Fibroblast of peridontal ligament (primary cell): ENCODE results near the gene HEXB.
A peak's percentile ranks its signal among the peaks of the same experiment; 100 is the strongest.
"Not testable (repeated sequence)": the region's sequence is repeated elsewhere in the genome, so short reads cannot be mapped to it uniquely, and the experiment has no call there.

Experiments used
- DNase-seq: peaks from one replicate; pipeline ENCODE4 v3.0.0-alpha.2; 2010; ENCODE audit errors: extremely low read depth

HEXB gene

DNA sequence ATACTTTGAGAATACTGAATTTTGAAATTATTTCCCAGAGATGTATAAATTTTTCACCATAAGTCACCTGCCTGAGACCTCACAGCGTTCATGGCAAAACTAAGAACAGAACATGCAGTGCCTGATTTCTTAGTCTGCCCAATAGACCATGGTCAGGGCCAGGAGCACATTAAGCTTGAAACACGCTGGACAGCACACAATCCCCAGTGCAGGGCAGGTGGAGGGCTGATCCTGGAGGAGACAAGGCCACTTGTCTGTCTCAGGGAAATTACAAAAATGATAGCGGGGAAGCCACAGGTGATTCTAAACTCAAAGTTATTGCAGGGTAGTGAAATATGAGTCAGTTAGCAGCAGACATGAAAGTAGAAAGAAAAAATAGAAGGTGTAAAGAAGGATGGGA is 25.9 kb upstream of the HEXB start:
- no peak for DNase-seq

DNA sequence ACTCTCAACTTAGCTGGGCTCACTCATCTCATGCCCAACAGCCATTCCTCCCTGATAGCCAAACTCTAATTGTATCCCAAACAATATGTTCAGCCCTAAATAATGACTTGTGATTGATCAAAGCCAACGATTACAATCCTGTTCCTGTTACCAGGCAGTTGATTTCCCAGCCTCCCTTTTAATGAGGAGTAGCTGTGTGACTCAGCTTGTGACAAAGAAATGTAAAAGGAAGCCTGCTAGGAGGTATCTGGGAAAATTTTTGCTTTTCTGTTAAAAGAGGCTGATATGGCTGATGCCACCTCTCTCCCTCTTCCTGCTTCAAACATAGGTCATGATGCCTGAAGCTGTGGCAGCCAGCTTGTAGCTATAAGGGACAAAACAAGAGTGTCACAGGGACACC is 24.9 kb upstream of the HEXB start:
- DNase-seq: no peak

DNA sequence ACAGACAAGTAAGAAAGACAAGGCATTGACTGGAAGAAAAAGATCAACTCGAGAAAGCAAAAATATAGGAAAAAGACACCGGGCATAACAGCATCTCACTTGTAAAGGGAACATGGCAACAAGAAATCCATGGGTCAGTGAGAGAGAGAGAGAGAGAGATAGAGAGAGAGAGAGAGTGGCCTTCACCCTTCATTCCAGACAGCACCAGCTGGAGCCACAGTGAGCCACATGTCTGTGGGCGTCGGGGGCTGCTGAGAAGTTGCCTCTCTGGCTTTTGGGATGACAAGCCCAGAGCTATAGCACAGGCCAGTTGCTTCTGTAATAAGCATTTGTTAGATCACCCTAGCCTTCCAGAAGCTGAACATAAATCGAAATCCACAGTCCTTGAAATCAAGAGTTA is 24.2 kb upstream of the HEXB start:
- DNase-seq: no peak

DNA sequence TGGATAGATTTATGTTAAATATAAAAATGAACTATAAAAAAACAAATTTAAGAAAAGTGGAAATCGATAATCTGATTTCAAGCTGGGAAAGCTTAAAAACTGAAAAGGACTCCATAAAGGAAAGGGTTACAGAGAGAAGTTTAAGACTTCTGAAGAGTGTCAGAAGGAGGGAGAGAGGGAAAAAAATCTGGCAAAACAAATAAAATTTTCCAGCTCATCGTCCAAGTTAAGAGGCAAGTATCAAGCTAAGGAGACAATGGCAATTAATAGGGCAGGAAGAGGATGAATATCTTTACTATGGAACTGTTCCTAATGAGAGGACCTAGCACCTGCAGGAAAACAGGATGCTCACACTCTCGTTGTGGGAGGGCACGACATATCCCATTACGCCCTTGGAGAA is 20.5 kb upstream of the HEXB start:
- no peak for DNase-seq

DNA sequence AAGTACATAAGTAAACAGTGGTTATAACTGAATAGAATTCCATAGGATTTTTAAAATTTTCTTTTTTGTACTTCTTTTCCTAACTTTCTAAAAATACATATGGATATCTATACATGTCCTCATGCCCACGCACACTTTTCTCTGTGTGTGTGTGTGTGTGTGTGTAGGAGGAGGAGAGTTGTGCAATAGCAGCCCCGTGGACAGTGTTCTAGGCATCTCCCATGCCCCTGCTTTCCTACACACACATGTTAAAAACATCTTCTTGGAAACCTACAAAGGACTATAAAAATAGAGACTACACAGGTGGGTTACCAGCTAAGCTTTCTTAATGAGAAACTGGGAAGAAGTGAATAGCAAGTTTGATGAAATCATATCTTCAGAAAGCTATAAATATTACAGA is 19.8 kb upstream of the HEXB start:
- no peak for DNase-seq

DNA sequence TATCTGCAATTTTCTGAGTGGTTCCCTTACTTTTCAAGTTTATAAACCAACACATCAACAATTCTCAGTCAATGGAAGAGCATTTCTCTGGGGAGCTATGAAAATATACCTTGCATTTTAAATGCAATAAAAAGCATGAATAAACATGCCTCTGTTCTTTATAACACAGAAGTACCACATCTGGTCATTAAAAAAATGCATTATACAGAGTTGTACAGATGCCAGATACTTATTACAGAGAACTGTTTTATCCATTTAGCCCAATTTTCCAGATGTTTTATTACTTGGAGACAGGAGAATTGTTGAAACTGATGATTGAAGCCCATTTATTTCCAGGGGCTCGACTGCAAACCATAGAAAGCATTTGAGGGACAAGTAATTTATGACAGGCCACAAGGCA is 19.2 kb upstream of the HEXB start:
- DNase-seq: no peak

DNA sequence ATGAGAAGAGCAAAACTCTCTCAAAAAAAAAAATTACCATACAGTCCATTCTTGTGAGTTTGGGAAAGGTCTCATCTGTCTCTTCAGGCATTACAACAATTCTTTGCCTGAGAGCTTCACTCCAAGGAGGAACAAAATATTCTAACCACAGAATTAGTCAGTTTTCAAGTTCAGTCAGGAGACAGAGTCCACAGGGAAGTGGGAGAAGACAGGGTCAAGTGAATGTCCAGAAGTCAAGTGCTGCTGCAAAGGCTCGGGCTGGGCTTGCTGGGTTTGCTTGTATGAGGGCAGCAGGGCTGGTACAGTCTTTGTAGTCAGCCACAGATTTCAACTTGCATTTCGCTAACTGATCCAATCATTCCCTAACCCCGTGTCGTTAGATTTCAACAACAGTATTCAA is 17.6 kb upstream of the HEXB start:
- DNase-seq: peak; percentile 38

DNA sequence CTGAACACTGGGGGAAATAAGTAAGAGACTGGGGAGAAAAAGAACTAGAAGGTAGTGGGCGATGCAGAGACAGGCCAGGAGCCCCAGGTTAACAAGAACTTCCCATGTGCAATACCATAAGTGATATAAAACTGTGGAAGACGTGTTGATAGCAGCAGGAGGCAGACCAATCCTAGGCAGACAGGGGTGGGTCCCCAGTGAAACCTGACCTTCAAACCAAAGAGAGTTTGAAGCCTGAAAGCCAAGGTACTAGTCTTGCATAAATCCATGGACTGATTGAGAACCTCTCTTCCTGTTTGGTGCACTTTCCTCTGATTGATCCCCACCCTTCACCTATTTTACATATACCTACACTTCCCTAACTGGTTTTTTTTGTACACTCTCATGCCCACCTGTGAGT is 15.2 kb upstream of the HEXB start:
- DNase-seq: no peak

DNA sequence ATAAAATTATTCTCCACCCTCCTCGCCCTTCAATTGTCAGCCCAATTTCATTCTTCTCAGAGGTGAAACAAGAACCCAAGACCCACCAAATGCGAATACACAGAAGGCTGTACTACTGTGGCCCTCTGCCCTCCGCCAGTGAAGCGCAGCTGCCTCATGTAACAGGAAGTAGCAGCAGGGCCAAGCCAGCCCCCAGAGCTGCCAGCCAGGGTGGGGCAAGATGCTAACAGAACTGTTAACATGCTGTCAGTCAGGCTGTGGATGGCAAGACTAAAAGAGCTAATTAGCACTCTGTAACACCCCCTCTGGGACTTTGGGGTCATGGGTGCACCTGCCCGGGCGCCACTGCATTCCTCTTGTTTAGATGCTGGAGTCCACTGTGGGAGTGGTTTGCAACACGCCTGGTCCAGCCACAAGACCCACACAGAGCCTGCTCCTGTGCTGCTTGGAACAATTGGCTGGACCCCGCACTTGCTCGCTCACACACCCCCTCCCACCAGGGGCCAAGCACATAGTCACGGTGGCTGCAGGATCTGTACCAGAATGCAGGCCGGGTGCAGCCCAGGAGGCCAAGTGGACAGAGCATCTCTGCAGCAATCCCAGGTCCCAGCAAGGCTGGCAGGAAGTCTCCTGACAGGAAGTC is 14.5 kb upstream of the HEXB start:
- DNase-seq: no peak

DNA sequence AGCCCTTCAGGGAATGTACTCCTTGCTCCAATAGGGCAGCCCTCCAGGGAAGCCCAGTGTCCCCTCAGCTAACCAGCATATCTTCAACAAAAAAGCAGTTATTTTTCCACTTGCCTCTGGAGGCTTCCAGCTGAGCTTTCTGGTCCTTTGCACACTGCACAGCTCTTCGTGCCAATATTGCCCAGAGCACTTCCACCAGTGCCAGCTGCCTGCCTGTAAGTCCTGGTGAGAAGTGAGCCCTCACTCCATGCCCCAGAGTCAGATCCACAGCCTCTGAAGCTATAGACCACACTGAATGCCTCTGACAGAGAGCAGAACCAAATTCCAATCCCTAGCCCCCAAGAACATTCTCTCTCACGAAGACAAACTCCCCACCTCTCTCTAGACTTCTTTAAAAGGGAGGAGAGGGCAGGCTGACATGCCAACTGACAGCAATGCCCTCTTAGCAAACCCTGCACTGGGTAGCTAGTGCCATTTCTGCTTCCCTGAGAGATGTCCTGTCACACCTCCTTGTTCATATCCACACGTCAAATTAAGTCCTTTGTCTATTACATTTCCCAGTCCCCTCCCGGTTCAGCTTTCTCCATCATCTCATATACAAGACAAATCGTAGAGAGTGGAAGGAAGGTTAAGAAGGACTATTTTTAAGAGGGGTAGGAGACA is 12.7 kb upstream of the HEXB start:
- no peak for DNase-seq

DNA sequence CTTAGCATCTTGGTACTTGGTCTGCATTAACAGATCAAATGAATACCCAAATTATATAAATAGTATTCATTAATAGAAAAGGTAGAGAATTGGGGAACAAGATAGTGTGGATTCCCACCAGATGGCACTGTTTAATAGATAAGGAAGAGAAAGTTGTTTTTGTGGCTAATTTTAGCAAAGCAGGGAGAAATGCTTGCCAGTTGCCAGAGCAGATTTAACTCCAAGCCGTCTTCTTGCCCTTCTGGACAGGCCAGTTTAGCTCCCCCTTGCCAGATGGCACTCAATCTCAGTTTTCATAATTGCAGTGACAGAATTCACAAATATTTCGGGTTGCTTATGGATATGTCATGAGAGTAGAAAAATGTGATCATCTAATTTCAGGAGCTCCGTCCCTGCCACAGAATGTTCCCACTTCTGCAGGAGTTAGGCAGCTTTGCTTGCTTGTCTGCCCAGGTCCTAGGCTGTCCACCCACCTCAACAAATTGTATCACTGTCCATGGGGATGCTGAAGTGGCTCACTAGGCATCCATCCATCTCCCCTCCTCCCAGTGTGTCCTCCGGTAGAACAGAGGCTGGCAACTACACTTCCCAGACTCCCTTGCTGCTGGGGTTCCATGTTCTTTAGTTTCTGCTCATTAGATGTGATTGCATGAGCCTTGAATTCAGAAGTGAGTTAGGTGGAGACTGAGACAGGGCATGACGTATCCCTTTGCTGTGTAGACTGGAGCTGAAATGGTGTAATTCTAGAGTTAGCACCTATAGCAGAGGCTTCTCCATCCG is 11.8 kb upstream of the HEXB start:
- peak; percentile 77 for DNase-seq

DNA sequence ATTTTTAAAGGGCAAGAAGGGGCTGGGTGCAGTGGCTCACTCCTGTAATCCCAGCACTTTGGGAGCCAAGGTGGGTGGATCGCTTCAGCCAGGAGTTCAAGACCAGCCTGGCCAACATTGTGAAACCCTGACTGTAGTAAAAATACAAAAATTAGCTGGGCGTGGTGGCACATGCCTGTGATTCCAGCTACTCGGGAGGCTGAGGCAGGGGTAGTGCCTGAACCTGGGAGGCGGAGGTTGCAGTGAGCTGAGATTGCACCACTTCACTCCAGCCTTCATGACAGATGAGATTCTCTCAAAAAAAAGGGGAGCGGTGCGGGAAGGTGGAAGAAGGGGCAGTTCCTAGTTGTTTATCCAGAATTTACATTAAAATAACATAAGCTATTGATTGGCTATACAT is 8.6 kb upstream of the HEXB start:
- not testable (repeated sequence) for DNase-seq

DNA sequence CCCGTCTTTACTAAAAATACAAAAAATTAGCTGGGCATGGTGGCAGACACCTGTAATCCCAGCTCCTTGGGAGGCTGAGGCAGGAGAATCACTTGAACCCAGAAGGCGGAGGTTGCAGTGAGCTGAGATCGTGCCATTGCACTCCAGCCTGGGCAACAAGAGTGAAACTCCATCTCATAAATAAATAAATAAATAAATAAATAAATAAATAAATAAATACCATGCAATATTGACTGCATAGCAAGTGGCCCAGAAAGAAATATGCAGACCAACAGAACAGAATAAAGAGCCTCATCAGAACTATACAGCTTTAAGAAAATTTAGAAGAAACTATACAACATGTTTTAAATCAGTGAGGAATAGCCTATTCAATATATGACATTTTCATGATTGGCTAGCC is 6.9 kb upstream of the HEXB start:
- not testable (repeated sequence) for DNase-seq

DNA sequence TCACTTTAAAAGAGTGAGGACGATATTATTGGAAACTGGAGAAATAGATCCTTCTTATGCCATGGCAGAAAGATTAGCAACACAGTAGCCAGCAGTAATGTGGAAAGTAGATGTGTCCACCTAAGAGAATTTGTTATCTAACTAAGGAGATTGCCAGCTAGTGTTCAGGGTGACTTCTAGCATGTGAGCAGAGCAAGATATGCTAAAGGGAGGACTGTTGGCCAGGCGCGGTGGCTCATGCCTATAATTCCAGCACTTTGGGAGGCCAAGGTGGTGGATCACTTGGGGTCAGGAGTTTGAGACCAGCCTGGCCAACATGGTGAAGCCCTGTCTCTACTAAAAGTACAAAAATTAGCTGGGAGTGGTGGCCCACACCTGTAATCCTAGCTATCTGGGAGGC is 5.7 kb upstream of the HEXB start:
- not testable (repeated sequence) for DNase-seq

DNA sequence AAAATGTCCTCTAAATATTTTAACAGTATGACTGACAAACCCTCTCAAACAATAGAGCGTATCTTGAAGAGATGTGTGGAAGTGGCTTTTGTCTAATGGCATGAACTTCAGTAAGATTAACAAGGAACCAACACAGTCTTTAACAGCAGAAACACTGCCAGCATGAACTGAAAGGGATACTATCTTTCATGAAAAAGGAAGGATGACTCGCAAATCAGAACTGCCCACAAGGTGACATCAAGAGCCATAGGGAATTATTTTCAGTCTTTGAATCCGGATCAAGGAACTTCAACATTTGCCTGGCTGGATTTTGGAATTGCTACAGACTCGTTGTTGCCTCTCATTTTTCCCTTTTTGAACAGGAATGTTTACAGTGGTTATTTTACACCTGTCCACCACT is 5.1 kb upstream of the HEXB start:
- DNase-seq: no peak

DNA sequence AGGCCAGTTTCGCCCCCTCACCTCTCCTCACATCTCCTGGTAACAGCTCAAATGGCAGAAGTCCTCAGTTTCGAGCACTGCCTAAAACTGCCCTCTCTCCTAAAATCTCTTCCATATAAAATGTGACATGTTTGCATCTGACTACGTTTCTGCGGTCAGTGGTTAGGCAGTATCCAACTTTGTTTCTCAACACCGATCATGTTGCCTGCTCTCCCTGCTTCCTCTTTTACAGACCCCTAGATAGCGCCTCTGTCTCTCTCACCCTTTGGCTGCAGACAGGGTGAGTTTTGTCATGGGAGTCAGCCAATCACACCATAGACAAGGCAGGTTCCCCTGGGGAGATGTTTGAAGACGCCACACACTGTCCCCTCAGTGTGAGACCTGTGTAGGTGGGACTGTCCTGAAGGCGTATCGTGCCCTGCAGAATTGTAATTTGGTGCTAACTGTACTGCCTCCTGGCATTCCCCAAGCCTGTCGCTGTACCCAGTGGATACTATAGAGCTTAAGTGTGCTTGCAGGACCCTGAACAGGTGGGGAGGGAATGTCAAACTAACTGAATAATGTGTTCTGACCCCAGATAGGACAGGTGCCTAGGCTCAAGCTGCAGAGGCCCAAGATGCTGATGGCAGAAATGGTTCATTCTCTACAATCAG is 1.1 kb downstream of the HEXB start:
- DNase-seq: peak; percentile 70

DNA sequence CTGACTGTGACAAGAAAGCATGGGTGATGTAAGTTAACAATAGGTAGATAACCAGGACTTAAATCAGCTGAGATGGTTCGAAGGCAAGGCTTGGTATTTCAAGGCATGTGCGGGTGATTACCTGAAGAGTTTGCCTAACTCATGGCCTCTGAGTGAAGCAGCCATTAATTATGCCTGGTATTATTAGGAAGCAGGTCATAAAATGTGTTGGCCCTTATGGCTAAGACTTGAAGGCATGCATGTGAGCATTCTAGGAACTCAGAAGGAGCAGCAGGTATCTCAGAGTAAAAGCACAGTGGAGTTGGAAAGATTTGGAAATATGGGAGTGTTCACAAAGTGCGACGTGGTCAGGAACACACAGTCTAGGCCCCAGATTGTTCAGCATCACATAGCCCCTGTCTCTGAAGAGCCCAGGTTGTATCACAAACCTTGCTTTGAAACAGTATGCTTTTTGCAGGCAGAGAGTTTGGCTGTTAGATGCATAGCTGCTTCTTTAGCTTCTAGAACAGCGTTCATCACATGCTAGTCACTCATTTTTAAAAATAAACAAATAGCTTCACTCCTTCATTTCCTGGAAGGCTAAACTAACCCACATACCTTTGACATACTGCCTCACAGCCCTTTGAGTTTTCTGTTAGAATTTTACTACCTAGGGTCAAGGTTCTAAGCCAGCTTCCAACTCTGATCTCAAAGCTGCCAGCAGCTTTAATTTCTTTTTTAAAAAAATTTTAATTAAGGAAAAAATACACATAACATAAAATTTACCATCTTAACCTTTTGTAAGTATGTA is 2.1 kb downstream of the HEXB start:
- peak; percentile 40 for DNase-seq

DNA sequence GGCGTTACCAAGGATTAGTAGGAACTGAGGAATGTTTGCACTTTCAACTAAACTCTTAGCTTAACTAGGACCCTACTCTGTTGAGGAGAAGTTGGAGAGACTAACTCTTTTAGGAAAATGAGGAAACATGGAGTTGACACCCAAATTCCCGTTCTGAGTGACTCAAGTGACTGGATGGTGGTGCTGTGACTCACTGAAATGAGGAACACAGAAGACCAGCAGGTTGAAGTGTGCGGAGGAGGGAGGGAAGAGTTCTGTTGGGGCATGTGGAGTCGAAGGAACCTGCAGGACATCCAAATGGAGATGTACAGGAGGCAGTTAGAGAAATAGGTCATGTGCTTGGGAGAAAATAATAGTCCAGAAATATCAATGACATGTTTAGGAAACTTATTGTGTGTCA is 8.2 kb downstream of the HEXB start:
- DNase-seq: no peak

DNA sequence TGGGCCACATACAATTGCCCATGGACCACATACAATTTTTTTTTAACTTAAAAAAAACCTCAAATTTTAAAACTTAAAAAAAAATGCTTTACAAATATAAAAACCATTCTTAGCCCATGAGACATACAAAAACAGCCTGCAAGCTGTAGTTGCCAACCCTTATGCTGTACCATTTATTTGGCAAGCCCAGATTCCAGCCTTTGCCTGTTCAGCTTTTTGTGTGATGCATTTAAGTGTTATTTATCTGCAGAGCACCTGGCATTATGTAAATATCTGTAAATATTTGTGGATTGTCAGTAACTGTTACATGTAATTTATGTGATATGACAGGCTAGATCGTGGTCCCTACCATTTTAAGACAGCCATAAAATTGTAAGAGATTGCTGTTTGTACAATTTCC is 32.6 kb downstream of the HEXB start:
- DNase-seq: no peak

DNA sequence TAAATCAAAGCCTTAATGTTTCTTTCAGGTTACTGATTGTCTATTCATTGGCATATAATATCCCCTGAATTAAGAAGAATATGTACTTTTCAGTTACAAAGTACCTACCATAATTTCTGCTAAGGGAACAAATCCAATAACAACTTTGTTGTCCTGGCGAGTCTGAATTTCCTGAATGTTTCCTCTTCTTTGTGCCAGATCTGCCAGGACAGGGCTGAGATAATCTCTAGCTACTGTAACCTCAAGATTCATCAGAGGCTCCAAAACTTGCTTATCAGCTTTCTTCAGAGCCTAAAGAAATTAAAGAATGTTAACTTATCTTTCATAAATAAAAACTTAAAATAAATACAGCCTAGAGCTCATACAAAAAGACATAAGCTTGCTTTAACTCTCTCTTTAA is 37.2 kb downstream of the HEXB start:
- DNase-seq: no peak

DNA sequence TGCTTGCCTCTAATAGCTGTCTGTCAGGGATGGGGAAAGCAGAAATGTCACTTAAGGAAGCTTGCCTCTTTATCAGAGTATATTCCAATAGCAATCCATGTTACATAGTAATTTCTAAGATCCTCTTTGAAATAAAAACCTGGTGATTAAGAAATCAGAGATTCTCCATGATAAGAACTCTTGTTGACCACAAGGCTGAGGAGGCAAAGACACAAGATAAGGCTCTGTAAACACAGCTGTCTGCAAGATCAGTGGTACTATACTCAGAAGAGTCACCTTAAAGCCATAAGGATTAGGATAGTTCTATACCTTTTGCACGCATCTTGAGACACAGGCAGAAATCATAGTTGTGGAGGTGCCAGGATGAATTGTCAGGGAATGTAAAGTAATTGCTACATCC is 40.3 kb downstream of the HEXB start:
- DNase-seq: no peak

DNA sequence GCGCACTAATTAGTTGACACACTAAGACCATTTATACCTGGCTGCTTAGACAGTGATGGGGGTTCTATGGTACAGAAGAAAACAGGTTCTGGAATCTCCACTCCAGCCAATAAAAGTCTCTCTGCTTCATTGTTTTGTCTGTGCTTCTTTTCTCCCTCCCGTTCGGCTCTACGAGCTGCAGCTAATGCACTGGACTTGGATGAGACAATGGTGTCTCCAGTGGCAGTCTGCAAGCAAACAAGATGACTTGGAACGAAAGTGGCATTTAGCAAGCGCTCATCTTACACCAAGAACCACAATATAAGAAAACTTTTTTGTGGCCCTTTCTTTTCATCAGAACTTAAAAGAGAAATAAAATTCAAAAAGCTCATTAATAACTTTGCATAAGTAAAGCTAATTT is 51.7 kb downstream of the HEXB start:
- no peak for DNase-seq
